Osteocyte (in vitro differentiated cells): ENCODE measurements around the gene NFX1. TPM values are rescaled to one million over a fixed set of nuclear protein-coding genes. Genes with fewer than 3 reads are reported as not detected.

ENCODE experiments used
- DNase-seq: peaks from one replicate; pipeline ENCODE4 v3.0.0; 2021; ENCODE audit warnings: mixed read lengths; ENCODE audit not compliant: unreplicated experiment; ENCODE audit errors: extremely low spot score
- H3K27ac Mint-ChIP-seq: one replicate; pipeline ENCODE4 v1.8.0; 2021; ENCODE audit warnings: mild to moderate bottlenecking, mixed read lengths; ENCODE audit not compliant: unreplicated experiment
- H3K27me3 Mint-ChIP-seq: one replicate; pipeline ENCODE4 v1.8.0; 2021; ENCODE audit warnings: mixed read lengths; ENCODE audit not compliant: unreplicated experiment
- H3K36me3 Mint-ChIP-seq: one replicate; pipeline ENCODE4 v1.8.0; 2021; ENCODE audit warnings: mixed read lengths; ENCODE audit not compliant: unreplicated experiment
- H3K4me1 Mint-ChIP-seq: one replicate; pipeline ENCODE4 v1.8.0; 2021; ENCODE audit warnings: mixed read lengths; ENCODE audit not compliant: unreplicated experiment
- H3K4me3 Mint-ChIP-seq: one replicate; pipeline ENCODE4 v1.8.0; 2021; ENCODE audit warnings: mild to moderate bottlenecking, moderate library complexity, mixed read lengths; ENCODE audit not compliant: unreplicated experiment
- H3K9me3 Mint-ChIP-seq: one replicate; pipeline ENCODE4 v1.8.0; 2021; ENCODE audit warnings: mixed read lengths; ENCODE audit not compliant: unreplicated experiment
- CTCF ChIP-seq: fragments of 200-600 bp; sonication (generic); IDR thresholded peaks from 2 replicates; pipeline ENCODE4 v1.5.0; 2021; ENCODE audit warnings: antibody characterized with exemption, mild to moderate bottlenecking, moderate library complexity
- total RNA-seq: library from RNA; stranded (reverse); gene quantifications from 2 replicates; pipeline ENCODE4 v1.2.1, GENCODE V29; 2021

Gene NFX1
- total RNA-seq, 1 donor from 2014 or later, result 36.1 TPM

GRCh38 chr9:33418090-33418489, 127.8 kb downstream of the NFX1 start:
- H3K9me3 Mint-ChIP-seq, result no peaks in the 10 kb centered on the region
- H3K27ac Mint-ChIP-seq, result no peak overlapping the region
- peaks cover 25% of the 10 kb centered on the region for H3K27me3 Mint-ChIP-seq
- TF ChIP-seq CTCF, result no peak
- H3K36me3 Mint-ChIP-seq, result no peaks in the 10 kb centered on the region
- no peak overlapping the region for H3K4me3 Mint-ChIP-seq
- DNase-seq, result no peak
- peaks cover 9% of the 10 kb centered on the region for H3K4me1 Mint-ChIP-seq

GRCh38 chr9:33419708-33420303, 129.5 kb downstream of the NFX1 start:
- no peak overlapping the region for H3K4me3 Mint-ChIP-seq
- H3K9me3 Mint-ChIP-seq, result no peaks in the 10 kb centered on the region
- peaks cover 22% of the 10 kb centered on the region for H3K27me3 Mint-ChIP-seq
- no peak for TF ChIP-seq CTCF
- no peak for DNase-seq
- H3K36me3 Mint-ChIP-seq, result no peaks in the 10 kb centered on the region
- no peak overlapping the region for H3K27ac Mint-ChIP-seq
- peaks cover 9% of the 10 kb centered on the region for H3K4me1 Mint-ChIP-seq

Other genes with a start within 250 kb of the NFX1 start
- 22.4 and 23.0 TPM in 2 replicates for gene SMU1, start 213.8 kb upstream of the NFX1 start, total RNA-seq
- 39.1 and 40.9 TPM in 2 replicates for gene B4GALT1, start 123.2 kb upstream of the NFX1 start, total RNA-seq
- gene SPINK4, start 50.3 kb upstream of the NFX1 start, total RNA-seq, result not detected in 2 replicates
- gene BAG1, start 25.8 kb upstream of the NFX1 start, total RNA-seq, result 64.5 and 73.9 TPM in 2 replicates
- gene CHMP5, start 25.5 kb upstream of the NFX1 start, total RNA-seq, result 63.7 and 64.4 TPM in 2 replicates
- 0.68 TPM in 1 of 2 replicates, not detected in the other for gene AQP7, start 112.1 kb downstream of the NFX1 start, total RNA-seq
- 0.86 and 1.1 TPM in 2 replicates for gene AQP3, start 157.1 kb downstream of the NFX1 start, total RNA-seq
- 34.3 and 34.4 TPM in 2 replicates for gene NOL6, start 183.4 kb downstream of the NFX1 start, total RNA-seq
- gene ANKRD18B, start 233.7 kb downstream of the NFX1 start, total RNA-seq, result 13.8 and 15.3 TPM in 2 replicates